ENCODE data around the gene RPS14. TPM values are rescaled to one million over a fixed set of nuclear protein-coding genes. Genes with fewer than 3 reads are reported as not detected.
A peak's percentile ranks its signal among the peaks of the same experiment; 100 is the strongest.

RPS14 gene
- total and polyA plus RNA-seq, 9 of the 15 experiments (the other 6 are each of a cell fraction or from before 2014, with no cell fraction given), result 1,824 to 5,983 (median 3,017) TPM

GRCh38 chr5:150449517-150450339, at the start of gene RPS14 (continued):
- TF ChIP-seq CGGBP1 (CRISPR knock-in tag; IDR thresholded peaks at IDR 0.05) (no peak), GTF3C2 (IDR thresholded peaks at IDR 0.05; ENCODE audit: borderline replicate concordance, extremely low read depth, insufficient read length) (peak; percentile 85), TARDBP (IDR thresholded peaks at IDR 0.05) (peak; percentile 65; the same call in 1 of the 2 replicates), GATAD2B (IDR thresholded peaks at IDR 0.05; ENCODE audit: borderline replicate concordance) (peak; percentile 60), MAZ (CRISPR knock-in tag; conservative IDR thresholded peaks at IDR 0.05 in 1 of 2, IDR thresholded peaks at IDR 0.05 in 1 of 2) (peak; percentile 89 to 90), THAP12 (CRISPR knock-in tag; IDR thresholded peaks at IDR 0.05) (0 out of 2 replicates have a peak, but pooled peaks have one; percentile 63), NFYB (IDR thresholded peaks at IDR 0.05; ENCODE audit: extremely low read depth, insufficient read length) (no peak), DPF2 (IDR thresholded peaks at IDR 0.05) (peak; percentile 65), MCM3 (IDR thresholded peaks at IDR 0.05) (no peak), POLR2H (tag; IDR thresholded peaks at IDR 0.05; ENCODE audit: low read depth) (peak; percentile 93), CREM (IDR thresholded peaks at IDR 0.05; ENCODE audit: low read depth) (peak; percentile 58), PHF8 (IDR thresholded peaks at IDR 0.05; ENCODE audit: borderline replicate concordance, low read length) (peak; percentile 99), CBX1 (IDR thresholded peaks at IDR 0.05; ENCODE audit: low read depth) (peak; percentile 94), USF2 (CRISPR knock-in tag; IDR thresholded peaks at IDR 0.05) (peak; percentile 55; the same call in 1 of the 2 replicates), ZNF143 (CRISPR knock-in tag; IDR thresholded peaks at IDR 0.05) (no peak; the same call in 1 of the 2 replicates), HIVEP1 (CRISPR knock-in tag; IDR thresholded peaks at IDR 0.05) (no peak), ZNF41 (CRISPR knock-in tag; conservative IDR thresholded peaks at IDR 0.05) (peak; percentile 37; the same call in 1 of the 2 replicates), RBM25 (IDR thresholded peaks at IDR 0.05; ENCODE audit: low read depth, low read length, severe bottlenecking) (peak; percentile 63), KLF6 (CRISPR knock-in tag; IDR thresholded peaks at IDR 0.05; ENCODE audit: borderline replicate concordance) (peak; percentile 88; the same call in 1 of the 2 replicates), TCF7L2 (IDR thresholded peaks at IDR 0.05; ENCODE audit: low read depth, low read length) (no peak), TBP (optimal IDR thresholded peaks at IDR 0.05; ENCODE audit: low read depth, low read length) (no peak), MTA2 (IDR thresholded peaks at IDR 0.05; ENCODE audit: low read depth) (peak; percentile 83), ZNF24 (IDR thresholded peaks at IDR 0.05) (peak; percentile 30; the same call in 1 of the 2 replicates)
